ENCODE data around the gene ST13. TPM values are rescaled to one million over a fixed set of nuclear protein-coding genes. Genes with fewer than 3 reads are reported as not detected.
"Not testable (repeated sequence)": the region's sequence is repeated elsewhere in the genome, so short reads cannot be mapped to it uniquely, and the experiment has no call there.

ST13 gene
- total RNA-seq, 1 experiment from 2014 or later, result 231 TPM

GRCh38 chr22:40877488-40877887 lies 21.0 kb upstream of the ST13 start:
- no peak overlapping the region for H3K27ac Mint-ChIP-seq (ENCODE audit: low read depth, unreplicated experiment)
- DNase-seq (ENCODE audit: unreplicated experiment), result no peak
- no peaks in the 10 kb centered on the region for H3K9me3 Mint-ChIP-seq (ENCODE audit: unreplicated experiment)
- intact Hi-C loops (cut with micrococcal nuclease), result no loop called here
- CTCF ChIA-PET, result interaction anchor here (0.8 to 1.1 kb wide), 2 partner anchors 44 to 301 kb away, joined by 3 read pairs; no protein-coding TSS in a partner anchor
- no peaks in the 10 kb centered on the region for H3K4me1 Mint-ChIP-seq (ENCODE audit: insufficient read depth, unreplicated experiment)
- no peaks in the 10 kb centered on the region for H3K27me3 Mint-ChIP-seq (ENCODE audit: insufficient read depth, unreplicated experiment)
- H3K4me3 Mint-ChIP-seq (ENCODE audit: unreplicated experiment), result no peak overlapping the region
- POLR2A ChIA-PET, result interaction anchor here (0.7 to 1.7 kb wide), 4 partner anchors 13 to 74 kb away, joined by 3 to 6 read pairs (median 3); partner anchors contain the start of genes RBX1, ST13 and XPNPEP3
- no TSS peak for BruUV-seq (replicated peaks)
- TF ChIP-seq CTCF (IDR thresholded peaks at IDR 0.05; ENCODE audit: unreplicated experiment), result no peak
- H3K36me3 Mint-ChIP-seq (ENCODE audit: insufficient read depth, unreplicated experiment), result peaks cover 69% of the 10 kb centered on the region

GRCh38 chr22:40876907-40877306 lies 20.5 kb upstream of the ST13 start:
- TF ChIP-seq CTCF (IDR thresholded peaks at IDR 0.05; ENCODE audit: unreplicated experiment), result no peak
- Mint-ChIP-seq H3K36me3 (ENCODE audit: insufficient read depth, unreplicated experiment) (peaks cover 69% of the 10 kb centered on the region), H3K4me1 (ENCODE audit: insufficient read depth, unreplicated experiment) (no peaks in the 10 kb centered on the region), H3K27me3 (ENCODE audit: insufficient read depth, unreplicated experiment) (no peaks in the 10 kb centered on the region), H3K27ac (ENCODE audit: low read depth, unreplicated experiment) (no peak overlapping the region), H3K4me3 (ENCODE audit: unreplicated experiment) (no peak overlapping the region), H3K9me3 (ENCODE audit: unreplicated experiment) (no peaks in the 10 kb centered on the region)
- no peak for DNase-seq (ENCODE audit: unreplicated experiment)
- CTCF ChIA-PET, result interaction anchor here (0.8 to 1.1 kb wide), 2 partner anchors 45 to 302 kb away, joined by 3 read pairs; no protein-coding TSS in a partner anchor
- no TSS peak for BruUV-seq (replicated peaks)
- POLR2A ChIA-PET, result interaction anchor here (0.7 to 1.7 kb wide), 4 partner anchors 14 to 74 kb away, joined by 3 to 6 read pairs (median 3); partner anchors contain the start of genes RBX1, ST13 and XPNPEP3
- intact Hi-C loops (cut with micrococcal nuclease), result no loop called here

- H3K27me3 Mint-ChIP-seq (ENCODE audit: insufficient read depth, unreplicated experiment), result no peaks in the 10 kb centered on the region
- no peak for DNase-seq (ENCODE audit: unreplicated experiment)
- peaks cover 71% of the 10 kb centered on the region for H3K36me3 Mint-ChIP-seq (ENCODE audit: insufficient read depth, unreplicated experiment)
- TF ChIP-seq CTCF (IDR thresholded peaks at IDR 0.05; ENCODE audit: unreplicated experiment), result no peak
- no peak overlapping the region for H3K27ac Mint-ChIP-seq (ENCODE audit: low read depth, unreplicated experiment)
- BruUV-seq (replicated peaks), result no TSS peak
- no peaks in the 10 kb centered on the region for H3K9me3 Mint-ChIP-seq (ENCODE audit: unreplicated experiment)
- intact Hi-C loops (cut with micrococcal nuclease), result no loop called here
- CTCF ChIA-PET, result interaction anchor here (0.9 kb wide), 1 partner anchor 24 kb away, joined by 3 read pairs; no protein-coding TSS in a partner anchor
- H3K4me1 Mint-ChIP-seq (ENCODE audit: insufficient read depth, unreplicated experiment), result no peaks in the 10 kb centered on the region
- H3K4me3 Mint-ChIP-seq (ENCODE audit: unreplicated experiment), result no peak overlapping the region
- POLR2A ChIA-PET, result interaction anchor here (0.6 to 2.7 kb wide), 3 partner anchors 9 to 45 kb away, joined by 3 to 13 read pairs (median 7); partner anchors contain the start of genes ST13 and XPNPEP3
These were observed 18.7 kb upstream of the ST13 start for GRCh38 chr22:40875111-40875510.

- ChIA-PET CTCF (interaction anchor here (0.9 kb wide), 1 partner anchor 25 kb away, joined by 3 read pairs; no protein-coding TSS in a partner anchor), POLR2A (interaction anchor here (1.1 to 2.7 kb wide), 2 partner anchors 10 to 17 kb away, joined by 4 to 13 read pairs; partner anchors contain the start of genes ST13 and XPNPEP3)
- Mint-ChIP-seq H3K9me3 (ENCODE audit: unreplicated experiment) (no peaks in the 10 kb centered on the region), H3K27ac (ENCODE audit: low read depth, unreplicated experiment) (no peak overlapping the region), H3K4me1 (ENCODE audit: insufficient read depth, unreplicated experiment) (no peaks in the 10 kb centered on the region), H3K27me3 (ENCODE audit: insufficient read depth, unreplicated experiment) (no peaks in the 10 kb centered on the region), H3K4me3 (ENCODE audit: unreplicated experiment) (no peak overlapping the region), H3K36me3 (ENCODE audit: insufficient read depth, unreplicated experiment) (peaks cover 67% of the 10 kb centered on the region)
- TF ChIP-seq CTCF (IDR thresholded peaks at IDR 0.05; ENCODE audit: unreplicated experiment), result no peak
- intact Hi-C loops (cut with micrococcal nuclease), result no loop called here
- no peak for DNase-seq (ENCODE audit: unreplicated experiment)
- no TSS peak for BruUV-seq (replicated peaks)
These were observed 17.6 kb upstream of the ST13 start for GRCh38 chr22:40874016-40874415.

- BruUV-seq (replicated peaks); H3K4me3 Mint-ChIP-seq (ENCODE audit: unreplicated experiment); H3K4me1 Mint-ChIP-seq (ENCODE audit: insufficient read depth, unreplicated experiment); H3K9me3 Mint-ChIP-seq (ENCODE audit: unreplicated experiment); DNase-seq (ENCODE audit: unreplicated experiment); intact Hi-C loops (cut with micrococcal nuclease); H3K27me3 Mint-ChIP-seq (ENCODE audit: insufficient read depth, unreplicated experiment): not testable (repeated sequence)
- peak overlapping the region; percentile 25 for H3K27ac Mint-ChIP-seq (ENCODE audit: low read depth, unreplicated experiment)
- POLR2A ChIA-PET, result interaction anchor here (5.1 kb wide), 1 partner anchor 10 kb away, joined by 58 read pairs; the partner anchor contains the start of genes ST13 and XPNPEP3
- CTCF ChIA-PET, result interaction anchor here (0.6 to 1.3 kb wide), 2 partner anchors 23 to 31 kb away, joined by 3 to 8 read pairs; no protein-coding TSS in a partner anchor
- peaks cover 55% of the 10 kb centered on the region for H3K36me3 Mint-ChIP-seq (ENCODE audit: insufficient read depth, unreplicated experiment)
These were observed 11.9 kb upstream of the ST13 start for GRCh38 chr22:40868379-40868778.

Measured in MCF 10A (cell line).